ENCODE data around the gene ADD2.
"Not testable (repeated sequence)": the region's sequence is repeated elsewhere in the genome, so short reads cannot be mapped to it uniquely, and the experiment has no call there.

The ADD2 gene, protein sequence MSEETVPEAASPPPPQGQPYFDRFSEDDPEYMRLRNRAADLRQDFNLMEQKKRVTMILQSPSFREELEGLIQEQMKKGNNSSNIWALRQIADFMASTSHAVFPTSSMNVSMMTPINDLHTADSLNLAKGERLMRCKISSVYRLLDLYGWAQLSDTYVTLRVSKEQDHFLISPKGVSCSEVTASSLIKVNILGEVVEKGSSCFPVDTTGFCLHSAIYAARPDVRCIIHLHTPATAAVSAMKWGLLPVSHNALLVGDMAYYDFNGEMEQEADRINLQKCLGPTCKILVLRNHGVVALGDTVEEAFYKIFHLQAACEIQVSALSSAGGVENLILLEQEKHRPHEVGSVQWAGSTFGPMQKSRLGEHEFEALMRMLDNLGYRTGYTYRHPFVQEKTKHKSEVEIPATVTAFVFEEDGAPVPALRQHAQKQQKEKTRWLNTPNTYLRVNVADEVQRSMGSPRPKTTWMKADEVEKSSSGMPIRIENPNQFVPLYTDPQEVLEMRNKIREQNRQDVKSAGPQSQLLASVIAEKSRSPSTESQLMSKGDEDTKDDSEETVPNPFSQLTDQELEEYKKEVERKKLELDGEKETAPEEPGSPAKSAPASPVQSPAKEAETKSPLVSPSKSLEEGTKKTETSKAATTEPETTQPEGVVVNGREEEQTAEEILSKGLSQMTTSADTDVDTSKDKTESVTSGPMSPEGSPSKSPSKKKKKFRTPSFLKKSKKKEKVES

GRCh38 chr2:70767699-70768589 lies at the start of gene ADD2:
ADD2 (minus strand) TSS chr2:70768200; CDS start chr2:70706408, 61,792 bp downstream.
- DNase-seq, result peak; percentile 21

DNA sequence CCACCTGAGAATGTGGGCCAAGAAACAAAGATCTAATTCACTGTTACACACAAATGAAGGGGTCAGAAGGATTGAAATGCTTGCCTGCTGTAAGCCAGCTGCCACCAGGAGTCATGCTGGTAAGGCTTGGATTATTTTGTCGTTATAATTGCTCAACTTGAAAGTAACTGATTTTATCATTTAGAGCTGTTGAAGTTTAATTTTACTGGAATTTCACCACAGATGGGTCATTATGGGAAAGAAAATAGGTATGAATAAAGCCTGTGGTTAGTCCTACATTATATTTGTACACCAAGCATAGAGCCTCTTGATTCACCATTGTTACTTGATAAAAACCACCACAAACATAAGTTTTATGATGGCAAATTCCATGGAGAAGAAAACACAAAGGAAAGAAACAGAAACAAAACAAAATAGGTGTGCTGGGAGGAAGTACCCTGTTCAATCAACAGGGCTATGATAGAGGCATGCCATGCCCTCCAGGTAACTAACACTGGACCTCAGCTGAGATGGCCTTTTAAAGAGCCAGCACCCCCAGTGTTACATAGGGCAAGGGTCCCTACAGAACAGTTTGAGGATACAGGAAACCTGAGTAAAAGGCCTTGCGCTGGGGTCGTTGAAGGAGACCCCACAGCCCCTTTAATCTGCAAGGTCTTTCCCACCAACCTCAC lies 49.4 kb upstream of the ADD2 start:
- no peak for DNase-seq

- no peak for DNase-seq
These were observed 48.7 kb upstream of the ADD2 start for GRCh38 chr2:70816726-70817125.

DNA sequence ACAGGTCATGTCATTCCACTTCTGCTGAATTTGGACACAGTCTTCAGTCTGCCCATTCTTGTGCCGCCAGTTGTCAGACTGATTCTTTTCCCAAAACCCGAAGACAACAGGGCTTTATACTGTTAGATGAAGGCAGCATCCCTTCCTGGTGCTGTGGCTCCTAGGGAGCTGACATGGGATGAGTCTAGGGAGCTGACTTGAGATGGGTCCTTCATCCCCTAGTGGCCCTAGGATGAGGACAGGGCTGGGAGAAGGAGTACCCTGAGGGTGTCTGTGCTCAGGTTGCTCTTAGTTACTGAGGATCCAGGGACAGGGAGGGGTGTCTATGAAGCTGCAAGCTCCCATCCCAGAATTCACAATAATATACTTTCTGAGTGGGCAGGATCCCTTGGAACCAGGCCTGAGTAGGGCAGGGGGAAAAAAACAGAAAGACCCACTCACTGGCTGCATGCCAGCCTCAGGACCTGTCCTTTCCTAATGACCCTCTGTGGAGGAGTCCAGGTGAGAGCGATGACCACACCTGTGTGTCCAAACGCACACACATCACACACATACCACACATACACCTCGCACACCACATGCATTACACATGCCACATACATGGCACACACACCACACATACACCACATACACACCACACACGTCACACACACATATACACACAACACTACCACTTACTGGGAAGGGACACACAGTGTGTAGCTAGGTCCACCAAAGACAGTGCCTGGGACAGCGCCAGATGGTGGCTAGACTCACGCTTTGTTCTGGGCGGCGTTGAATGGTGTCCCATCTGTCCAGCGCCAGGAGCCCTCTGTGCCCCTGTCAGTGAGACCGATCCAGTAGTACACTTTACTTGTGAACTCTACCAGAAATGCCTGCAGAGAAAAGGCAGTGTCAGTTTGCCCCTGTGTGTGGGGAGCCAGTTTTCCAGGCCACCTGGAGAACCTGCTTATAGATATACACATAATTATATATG lies 41.3 kb upstream of the ADD2 start:
- no peak for DNase-seq

- DNase-seq, result no peak
These were observed 39.8 kb upstream of the ADD2 start for GRCh38 chr2:70807828-70808118.

GRCh38 chr2:70807102-70807827 lies 39.3 kb upstream of the ADD2 start:
- DNase-seq, result no peak

DNA sequence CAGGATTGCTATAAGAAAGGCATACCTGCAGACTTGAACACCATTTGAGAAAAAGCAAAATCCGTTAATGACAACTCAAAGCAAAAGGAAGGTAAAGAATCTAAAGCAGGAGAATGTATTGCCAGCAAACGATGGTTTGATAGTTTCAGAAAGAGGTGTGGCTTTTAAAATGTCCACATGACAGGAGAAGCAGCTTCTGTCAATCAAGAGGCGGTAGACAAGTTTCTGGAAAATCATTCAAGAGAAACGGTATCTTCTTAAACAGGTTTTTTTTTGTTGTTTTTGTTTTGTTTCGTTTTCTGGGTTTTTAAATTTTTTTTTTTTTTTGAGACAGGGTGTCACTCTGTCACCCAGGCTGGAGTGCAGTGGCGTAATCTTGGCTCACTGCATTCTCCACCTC lies 38.6 kb upstream of the ADD2 start:
- no peak for DNase-seq

- no peak for DNase-seq
These were observed 38.0 kb upstream of the ADD2 start for GRCh38 chr2:70806013-70806412.

DNA sequence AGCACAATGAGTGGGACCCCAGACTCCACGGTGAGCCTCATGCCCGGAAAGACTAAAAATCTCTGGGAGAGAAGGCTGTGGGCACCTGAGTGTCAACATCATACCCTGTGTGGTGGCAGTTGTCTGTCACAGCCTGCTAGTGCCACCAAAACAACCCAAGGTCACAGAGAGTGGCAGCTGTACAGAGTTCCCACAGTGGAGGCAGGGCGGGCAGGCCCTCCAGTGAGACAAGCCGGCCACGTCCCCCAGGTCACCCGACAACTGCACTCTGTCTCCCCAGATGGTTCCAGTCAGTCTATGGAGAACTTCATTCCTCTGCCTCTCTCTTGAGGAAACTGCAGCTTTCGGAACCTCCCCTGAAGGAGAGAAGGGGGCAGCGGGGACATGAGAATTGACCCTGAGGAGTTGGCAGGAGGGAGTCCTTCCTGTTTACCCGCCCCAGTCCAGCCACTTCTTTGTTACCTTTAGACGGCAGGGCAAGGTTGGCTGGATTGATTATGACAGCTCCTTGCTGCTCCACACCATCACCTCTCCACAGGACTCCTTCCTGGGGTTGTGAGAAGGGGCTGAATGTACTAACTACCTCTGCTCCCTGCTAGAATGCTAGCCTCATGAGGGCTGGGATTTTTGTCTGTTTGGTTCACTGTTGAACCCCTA lies 33.7 kb upstream of the ADD2 start:
- no peak for DNase-seq

DNA sequence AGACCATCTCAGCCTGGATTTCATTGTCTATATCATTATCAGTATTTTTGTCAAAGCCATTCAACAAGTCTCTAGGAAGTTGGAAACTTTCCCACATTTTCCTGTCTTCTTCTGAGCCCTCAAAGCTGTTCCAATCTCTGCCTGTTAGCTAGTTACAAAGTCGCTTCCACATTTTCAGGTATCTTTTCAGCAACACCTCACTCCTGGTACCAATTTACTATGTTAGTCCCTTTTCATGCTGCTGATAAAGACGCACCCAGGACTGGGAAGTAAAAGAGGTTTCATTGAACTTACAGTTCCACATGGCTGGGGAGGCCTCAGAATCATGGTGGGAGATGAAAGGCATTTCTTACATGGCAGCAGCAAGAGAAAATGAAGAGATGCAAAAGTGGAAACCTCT lies 31.7 kb upstream of the ADD2 start:
- DNase-seq, result no peak

DNA sequence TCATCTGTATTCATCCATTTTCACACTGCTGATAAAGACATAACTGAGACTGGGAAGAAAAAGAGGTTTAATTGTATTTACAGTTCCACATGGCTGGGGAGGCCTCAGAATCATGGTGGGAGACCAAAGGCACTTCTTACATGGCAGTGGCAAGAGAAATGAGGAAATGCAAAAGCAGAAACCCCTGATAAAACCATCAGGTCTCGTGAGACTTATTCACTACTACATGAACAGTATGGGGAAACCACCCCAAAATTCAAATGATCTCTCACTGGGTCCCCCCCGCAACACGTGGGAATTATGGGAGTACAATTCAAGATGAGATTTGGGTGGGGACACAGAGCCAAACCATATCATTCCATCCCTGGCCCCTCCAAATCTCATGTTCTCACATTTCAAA lies 30.0 kb upstream of the ADD2 start:
- DNase-seq, result not testable (repeated sequence)

DNA sequence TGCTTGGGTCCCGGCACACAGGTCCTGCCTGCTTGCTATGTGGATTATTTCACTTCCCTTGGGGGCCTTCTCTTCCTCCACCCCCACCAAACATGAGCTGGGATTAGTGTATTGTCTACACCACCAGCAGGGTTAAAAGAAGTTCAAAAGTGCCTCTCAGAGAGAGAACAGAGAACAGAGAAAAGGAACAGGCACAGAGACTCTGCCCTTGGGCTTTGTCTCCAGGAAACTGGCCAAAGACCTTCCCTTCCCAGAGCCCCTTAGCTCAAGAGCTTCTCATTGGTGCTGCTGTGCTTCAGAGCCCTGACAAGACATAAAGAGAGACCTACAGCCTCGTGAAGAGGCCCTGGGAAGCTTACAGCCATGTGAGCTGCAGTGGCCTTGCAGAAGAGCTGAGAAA lies 29.5 kb upstream of the ADD2 start:
- no peak for DNase-seq

GRCh38 chr2:70796262-70796661 lies 28.3 kb upstream of the ADD2 start:
- DNase-seq, result no peak

DNA sequence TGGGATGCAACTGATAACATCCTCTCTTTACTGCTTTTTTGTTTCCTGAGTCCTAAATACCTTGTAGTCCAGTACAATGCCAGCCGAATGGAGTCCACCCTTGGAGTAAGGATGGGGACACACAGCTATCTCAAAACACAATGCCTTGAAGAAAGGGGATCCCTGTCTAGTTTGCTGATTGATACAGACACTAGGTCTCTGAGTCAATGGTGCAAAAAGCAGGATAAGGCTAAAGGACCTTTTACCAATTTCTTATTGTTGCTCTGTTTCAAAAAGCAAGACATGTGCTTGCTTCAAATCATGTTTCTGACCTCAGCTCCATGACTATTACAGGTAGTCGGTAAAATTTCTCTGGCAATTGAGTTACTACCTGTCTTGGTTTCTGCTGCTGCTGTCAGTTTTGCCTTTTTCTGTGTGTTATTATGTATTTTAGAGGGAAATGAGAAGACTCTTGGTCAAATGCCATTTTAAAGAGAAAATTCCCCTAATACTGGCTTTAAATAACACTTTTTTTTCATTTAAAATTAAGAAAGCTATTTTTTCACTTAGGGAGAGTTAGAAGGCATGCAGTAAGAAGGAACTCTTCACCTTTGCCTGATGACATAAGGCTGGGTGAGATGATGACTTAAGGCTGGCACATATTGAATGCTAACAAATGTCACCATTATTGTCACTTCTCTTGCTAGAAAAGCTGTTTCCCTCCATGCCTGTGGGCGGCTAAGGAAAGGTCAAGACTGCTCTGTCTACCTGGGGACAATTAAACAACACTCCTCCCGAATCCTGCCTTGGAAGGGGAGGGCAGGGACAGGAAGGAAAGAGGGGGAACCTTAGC lies 27.4 kb upstream of the ADD2 start:
- no peak for DNase-seq

- peak; percentile 16 for DNase-seq
These were observed 25.4 kb upstream of the ADD2 start for GRCh38 chr2:70793450-70793849.

DNA sequence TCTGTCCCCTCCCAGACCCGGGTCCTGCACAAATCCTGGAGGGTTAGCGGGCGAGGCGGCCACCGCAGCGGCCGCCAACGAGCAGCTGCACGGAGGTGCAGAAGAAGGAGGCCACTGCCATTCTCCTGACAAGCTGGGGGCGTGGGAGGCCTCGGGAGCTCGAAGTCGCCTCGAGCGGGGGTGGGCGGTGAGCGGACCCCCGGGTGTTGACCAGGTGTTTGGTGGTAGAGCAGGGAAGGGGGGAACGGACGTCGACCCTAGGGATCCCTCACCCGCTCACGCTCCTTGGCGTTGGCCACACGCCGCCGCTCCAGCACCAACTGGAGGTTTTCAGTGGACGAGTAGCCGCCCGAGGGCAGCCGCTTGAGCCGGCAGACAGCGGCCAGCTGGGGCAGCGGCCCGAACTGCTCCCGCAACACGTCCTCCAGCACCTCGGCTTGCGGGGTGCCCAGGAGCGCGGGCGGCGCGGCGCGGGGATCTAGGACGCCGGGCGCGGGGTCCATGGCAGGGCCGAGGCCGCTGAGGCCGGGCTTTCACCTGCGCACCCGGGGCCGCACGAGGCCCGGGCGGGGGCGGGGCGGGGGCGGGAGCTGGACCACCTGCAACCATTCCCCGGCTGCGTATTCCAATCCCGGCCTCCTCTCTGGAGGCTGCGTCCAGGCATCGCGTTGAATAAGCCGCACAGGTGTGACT lies 22.3 kb upstream of the ADD2 start, which contains the start of gene FIGLA:
Gene FIGLA, minus strand, starts transcription at position 508 of the 693 bp plus-strand sequence. Its CDS starts 5 bp downstream, at position 503.
- no peak for DNase-seq

DNA sequence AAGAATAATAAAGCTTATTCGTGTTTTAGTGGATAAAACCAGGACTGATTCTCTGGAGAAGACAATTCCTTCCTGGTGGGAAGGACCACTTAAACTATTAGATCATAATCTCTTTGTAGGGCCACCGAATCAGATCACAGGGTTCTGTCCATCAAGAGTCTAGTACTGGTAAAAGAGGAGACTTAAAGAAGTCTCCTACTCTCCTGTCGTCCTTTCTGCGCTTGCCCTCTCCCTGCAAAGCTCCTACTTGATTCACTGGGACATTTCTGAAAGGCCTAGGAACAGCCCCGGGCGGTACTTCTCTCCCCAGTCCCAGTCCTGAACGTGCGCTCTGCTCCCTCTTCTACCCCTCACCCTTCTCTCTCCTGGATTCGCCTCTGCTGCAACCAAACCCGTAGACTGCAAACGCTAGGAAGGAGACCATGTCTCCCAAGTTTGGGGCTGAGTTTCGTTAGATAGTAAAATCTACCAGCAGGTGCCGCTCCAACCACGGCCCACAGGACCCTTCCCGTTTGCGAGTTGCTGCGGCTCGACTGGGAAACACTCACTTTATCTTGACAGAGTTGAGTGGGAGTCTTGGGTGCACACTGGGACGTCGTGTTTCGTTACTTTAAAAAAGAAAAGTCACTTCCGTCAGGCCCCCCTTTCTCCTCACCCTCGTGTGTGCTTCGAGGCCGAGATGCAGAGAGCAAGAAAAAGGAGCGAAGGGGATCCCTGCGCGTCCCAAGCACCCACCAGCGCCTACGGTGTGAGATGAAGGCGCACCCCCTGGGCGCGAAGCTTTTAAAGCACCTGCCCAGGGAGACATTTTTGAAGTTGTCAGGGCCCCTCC lies 21.5 kb upstream of the ADD2 start:
- peak; percentile 64 for DNase-seq

All from CD4-positive, alpha-beta T cell treated with Interleukin-17A for 1 hour (primary cell).